ENCODE measurements around the gene SRSF1.

GRCh38 chr17:57972151-57972550 is 34.9 kb downstream of the SRSF1 start:
- TF ChIP-seq POLR2A (IDR thresholded peaks at IDR 0.05): no peak
- no peak for TF ChIP-seq EP300 (IDR thresholded peaks at IDR 0.05)
- TF ChIP-seq CTCF (IDR thresholded peaks at IDR 0.05): no peak

Data from sigmoid colon (tissue), 4 donors.